HG02763 (cell line): Measurements from ENCODE around the gene ARL10.

Experiments
- ATAC-seq: cut with Tn5 transposase; IDR thresholded peaks from one replicate; pipeline ENCODE4 v1.9.1; 2021; ENCODE audit warnings: mild to moderate bottlenecking, moderate library complexity; ENCODE audit not compliant: unreplicated experiment

Gene ARL10

GRCh38 chr5:176409765-176410164 lies 44.5 kb downstream of the ARL10 start:
- ATAC-seq, result no peak

- no peak for ATAC-seq
These were observed 45.3 kb downstream of the ARL10 start for GRCh38 chr5:176410486-176411180.

- ATAC-seq, result no peak
These were observed 47.4 kb downstream of the ARL10 start for GRCh38 chr5:176412517-176413254.

GRCh38 chr5:176413255-176413565 lies 47.9 kb downstream of the ARL10 start:
- no peak for ATAC-seq

- no peak for ATAC-seq
These were observed 48.5 kb downstream of the ARL10 start for GRCh38 chr5:176413709-176414191.

- ATAC-seq, result no peak
These were observed 49.4 kb downstream of the ARL10 start for GRCh38 chr5:176414704-176415103.

- no peak for ATAC-seq
These were observed 50.1 kb downstream of the ARL10 start for GRCh38 chr5:176415240-176415951.

GRCh38 chr5:176415952-176416924 lies 51.0 kb downstream of the ARL10 start, which contains the start of gene CLTB:
Gene CLTB, minus strand, starts transcription at chr5:176416539. Its CDS starts 176 bp downstream, at chr5:176416363.
- ATAC-seq, result peak; percentile 93

- no peak for ATAC-seq
These were observed 51.7 kb downstream of the ARL10 start for GRCh38 chr5:176416965-176417364.

GRCh38 chr5:176418251-176418650 lies 53.0 kb downstream of the ARL10 start:
- no peak for ATAC-seq

- no peak for ATAC-seq
These were observed 54.8 kb downstream of the ARL10 start for GRCh38 chr5:176420086-176420485.

GRCh38 chr5:176420972-176421544 lies 55.8 kb downstream of the ARL10 start:
- no peak for ATAC-seq

GRCh38 chr5:176424181-176424580 lies 58.9 kb downstream of the ARL10 start:
- ATAC-seq, result no peak

- ATAC-seq, result no peak
These were observed 59.9 kb downstream of the ARL10 start for GRCh38 chr5:176425138-176425537.

- ATAC-seq, result no peak
These were observed 60.5 kb downstream of the ARL10 start for GRCh38 chr5:176425791-176426190.

GRCh38 chr5:176426876-176427275 lies 61.6 kb downstream of the ARL10 start:
- no peak for ATAC-seq

- no peak for ATAC-seq
These were observed 62.7 kb downstream of the ARL10 start for GRCh38 chr5:176427971-176428370.

GRCh38 chr5:176429972-176430371 lies 64.7 kb downstream of the ARL10 start:
- no peak for ATAC-seq
